ENCODE measurements around the gene MROH9.

MROH9 gene

DNA sequence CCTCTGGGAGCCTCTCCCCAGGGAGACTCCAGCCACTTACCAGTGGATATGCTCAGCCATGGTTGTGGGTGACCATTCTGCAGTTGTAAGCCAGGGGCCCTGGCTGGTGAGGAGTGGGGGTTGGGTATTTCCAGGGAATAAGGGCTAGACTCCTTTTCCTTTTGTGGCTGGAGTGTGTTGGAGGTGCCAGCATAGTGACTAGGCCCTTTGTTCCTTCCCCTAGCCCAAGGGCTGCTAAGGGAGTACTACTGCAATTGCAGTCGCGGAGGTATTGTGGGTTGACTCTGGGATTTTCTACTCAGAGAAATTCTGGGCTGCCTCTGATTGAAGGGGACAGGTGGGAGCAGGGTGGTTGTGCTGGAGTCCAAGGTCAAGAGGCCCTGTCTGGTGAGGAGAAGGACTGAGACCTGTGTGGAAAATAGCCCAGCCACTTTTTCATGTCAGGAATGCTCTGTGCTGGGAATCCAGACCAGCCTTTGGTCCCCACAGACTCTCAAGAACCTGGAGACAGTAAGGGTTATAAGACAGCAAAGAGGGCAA, 43.1 kb downstream of the MROH9 start:
- DNase-seq: no peak

DNA sequence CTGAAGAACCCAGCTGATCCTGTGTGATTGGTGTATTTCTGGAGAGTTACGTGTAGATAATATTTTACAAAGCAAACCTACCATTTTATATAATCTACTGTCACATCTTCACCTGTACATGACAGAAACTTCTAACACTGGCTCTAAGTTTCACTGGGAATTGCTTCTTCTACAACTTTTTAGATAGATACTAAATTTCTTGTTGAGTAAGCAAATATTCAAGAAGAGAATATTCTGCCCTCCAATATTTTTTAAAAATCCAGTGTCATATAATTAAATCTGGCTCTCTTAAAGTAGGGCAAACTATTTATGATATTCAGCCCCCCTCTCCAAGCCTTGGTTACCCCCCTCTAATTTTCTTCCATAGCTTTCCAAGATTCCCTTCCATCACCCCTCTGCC, 50.1 kb downstream of the MROH9 start:
- no peak for DNase-seq

DNA sequence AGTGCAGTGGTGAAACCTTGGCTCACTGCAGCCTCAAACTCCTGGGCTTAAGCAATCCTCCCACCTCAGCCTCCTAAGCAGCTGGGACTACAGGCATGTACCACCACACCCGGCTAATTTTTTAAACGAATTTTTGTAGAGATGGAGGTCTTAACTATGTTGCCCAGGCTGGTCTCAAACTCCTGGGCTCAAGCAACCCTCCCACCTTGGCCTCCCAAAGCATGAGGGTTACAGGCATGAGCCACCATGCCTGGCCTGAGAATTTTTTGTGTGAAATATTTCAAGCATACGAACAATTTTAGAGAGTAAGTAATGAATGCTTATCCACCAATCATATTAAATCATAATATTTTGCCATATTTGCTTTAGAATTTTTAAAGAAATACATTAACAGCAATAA, 51.6 kb downstream of the MROH9 start:
- DNase-seq: no peak

DNA sequence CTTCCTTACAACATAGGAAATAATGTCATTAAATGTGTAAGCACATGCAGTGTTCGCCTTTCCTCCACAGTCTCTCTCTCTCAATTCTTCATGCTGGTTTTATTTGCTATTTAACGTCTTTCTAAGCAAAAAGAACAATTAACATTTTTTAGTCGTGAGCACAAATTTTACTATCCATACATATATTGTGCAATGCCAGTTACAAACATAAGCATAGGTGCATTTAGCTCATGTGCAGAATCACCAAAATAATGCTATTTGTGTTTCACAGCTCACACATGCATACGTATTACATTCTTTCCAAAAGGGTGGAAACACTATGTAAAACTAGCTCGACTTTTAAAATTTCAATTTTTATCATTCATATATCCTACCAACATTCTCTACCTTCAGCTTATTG, 52.1 kb downstream of the MROH9 start:
- no peak for DNase-seq

DNA sequence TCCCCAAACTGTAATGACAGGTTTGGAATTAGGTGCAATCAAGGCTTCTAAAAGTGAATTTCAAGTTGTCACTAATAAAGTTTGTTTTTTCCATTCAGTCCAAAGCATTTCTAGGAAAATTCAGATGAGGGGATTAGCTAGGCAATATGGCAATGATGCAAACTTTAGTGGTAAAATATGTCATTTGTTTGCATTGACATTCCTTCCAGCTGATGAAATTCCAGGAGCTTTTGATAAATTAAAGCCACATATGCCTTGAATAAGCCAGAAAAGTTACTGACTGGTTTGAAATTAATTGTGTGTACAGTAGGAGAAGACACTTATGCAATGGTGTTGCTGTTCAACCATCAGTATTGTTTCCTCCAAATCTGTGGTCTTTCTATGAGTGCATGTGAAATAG, 57.8 kb downstream of the MROH9 start:
- DNase-seq: no peak

DNA sequence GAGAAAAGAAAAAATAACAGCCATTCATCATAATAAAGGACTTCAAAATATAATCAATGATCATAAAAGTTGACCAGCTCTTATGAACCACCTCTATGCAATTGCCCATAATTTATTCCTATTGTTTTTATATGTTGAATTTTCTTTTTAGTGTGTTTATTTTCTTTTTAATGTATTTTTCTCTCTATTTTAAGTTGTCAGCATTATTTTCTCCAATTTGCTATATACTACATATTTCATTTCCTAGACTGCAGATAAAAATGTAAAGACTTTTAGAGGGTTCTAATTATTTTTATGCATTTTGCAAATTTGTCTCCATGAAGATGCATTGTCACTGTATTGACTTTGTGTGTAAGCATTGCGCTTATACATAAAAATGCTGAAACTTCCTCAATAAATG, 58.4 kb downstream of the MROH9 start:
- DNase-seq: no peak

DNA sequence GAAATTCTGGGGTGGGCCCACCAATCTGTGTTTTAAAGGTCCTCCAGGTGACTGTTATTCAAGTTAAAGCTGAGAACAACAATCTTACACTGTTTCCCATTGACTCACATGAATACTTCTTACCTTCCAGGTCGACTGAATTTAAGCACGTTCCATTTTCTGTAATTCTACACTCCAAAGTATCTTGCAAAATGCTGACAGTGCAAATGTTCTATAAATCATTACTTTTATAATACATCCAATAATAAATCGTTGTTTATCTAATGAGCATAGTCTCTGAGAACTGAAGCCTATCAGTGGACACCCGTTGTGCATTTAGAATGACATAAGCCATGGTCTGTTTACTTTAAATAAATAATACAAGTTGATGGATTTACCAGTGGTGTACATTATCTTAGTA, 79.5 kb downstream of the MROH9 start:
- no peak for DNase-seq

DNA sequence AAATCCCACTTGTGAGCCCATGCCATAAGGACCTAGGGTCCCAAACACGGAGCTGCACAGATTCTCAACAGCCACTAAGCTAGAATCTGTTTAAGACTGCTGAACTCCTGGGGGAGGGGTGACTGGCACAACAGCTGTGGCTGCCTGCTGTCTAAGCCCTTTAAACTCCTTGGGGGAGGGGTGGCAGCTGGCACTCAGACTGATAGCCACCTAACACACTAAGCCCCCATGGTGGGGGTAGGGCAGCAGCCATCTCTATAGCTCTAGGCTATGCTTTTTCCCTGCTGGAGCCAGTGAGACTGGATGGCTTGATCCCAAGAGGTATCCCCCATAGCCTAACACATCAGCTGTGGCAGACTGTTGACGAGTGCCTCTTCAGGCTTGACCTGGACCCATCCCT, 82.1 kb downstream of the MROH9 start:
- DNase-seq: no peak

DNA sequence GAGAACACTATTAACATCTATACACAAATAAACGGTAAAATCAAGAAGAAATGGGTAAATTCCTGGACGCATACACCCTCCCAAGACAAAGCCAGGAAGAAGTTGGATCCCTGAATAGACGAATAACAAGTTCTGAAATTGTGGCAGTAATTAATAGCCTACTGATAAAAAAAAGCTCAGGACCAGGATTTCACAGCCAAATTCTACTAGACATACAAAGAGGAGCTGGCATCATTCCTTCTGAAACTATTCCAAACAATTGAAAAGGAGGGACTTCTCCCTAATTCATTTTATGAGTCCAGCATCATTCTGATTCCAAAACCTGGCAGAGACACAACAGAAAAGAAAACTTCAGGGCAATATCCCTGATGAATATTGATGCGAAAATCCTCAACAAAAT, 84.6 kb downstream of the MROH9 start:
- no peak for DNase-seq

DNA sequence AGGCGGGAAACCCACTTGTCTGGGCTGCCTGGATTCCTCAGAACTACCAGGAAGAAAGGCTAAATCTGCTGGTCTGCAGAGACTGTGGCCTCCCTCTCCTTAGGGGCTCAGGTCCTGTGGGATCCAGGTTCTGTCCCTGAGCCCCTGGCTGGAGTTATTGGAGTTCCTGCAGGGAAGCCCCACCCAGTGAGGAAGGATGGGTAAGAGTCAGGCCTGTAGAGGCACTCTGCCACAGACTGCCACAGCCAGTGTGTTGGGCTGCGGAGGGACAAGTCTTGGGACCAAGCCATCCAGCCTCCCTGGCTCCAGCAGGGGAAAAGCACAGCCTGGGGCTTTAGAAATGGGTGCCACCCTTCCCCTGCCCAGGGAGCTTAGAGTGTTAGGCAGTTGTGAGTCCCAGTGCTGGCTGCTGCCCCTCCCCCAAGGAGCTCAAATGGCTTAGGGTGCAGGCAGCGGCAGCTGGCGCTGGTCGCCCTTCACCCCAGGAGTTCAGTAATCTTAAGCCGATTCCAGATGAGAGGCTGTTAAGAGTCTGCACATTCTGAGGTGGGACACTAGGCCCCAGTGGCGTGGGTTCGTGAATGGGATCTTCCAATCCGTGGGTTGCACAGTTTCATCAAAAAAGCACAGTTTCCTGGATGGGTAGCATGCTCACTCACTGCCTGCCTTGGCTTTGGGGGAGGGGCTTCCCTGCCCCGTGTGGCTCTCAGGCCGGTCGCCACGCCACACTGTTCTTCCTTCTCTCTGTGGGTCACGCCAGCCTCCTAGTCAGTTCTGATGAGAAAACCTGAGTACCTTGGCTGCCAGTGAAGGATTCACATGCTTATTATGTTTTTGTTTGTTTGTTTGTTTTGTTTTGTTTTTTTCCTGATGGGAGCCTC, 97.7 kb downstream of the MROH9 start:
- no peak for DNase-seq

DNA sequence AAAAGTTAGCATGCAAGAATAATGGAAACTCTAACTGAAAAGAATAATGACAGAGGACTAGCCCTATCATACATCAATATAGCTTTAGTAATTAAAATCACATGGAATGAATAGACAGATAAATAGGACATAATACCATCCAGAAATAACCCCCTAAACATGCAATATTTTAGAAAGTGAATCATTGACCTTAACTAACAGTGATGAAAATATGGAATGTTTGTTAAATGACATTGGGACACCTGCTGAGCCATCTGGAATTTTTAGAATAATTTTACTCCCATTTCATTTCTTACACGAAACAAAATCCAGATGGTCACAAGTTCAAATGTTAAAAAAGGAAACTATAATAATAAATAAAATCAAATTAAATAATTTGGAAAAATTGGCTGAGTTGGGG, 102.3 kb downstream of the MROH9 start:
- no peak for DNase-seq

DNA sequence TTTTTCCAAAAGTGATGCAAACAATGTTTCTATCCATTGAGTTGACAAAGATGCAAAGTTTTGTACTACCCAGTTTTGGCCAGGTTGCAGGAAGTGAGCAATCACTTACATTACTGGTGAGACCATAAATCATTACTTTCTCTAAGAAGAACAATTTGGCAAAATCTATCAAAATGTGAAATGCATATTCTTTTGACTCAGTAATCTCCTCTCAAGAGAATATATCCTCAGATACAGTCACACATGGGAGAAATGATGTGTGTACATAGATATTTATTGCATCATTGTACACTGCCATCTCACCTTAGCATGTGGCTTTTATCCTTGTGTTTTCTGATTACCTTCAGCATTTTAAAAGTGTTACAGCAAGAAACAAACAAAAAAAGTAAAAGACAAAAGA, 103.0 kb downstream of the MROH9 start:
- no peak for DNase-seq

DNA sequence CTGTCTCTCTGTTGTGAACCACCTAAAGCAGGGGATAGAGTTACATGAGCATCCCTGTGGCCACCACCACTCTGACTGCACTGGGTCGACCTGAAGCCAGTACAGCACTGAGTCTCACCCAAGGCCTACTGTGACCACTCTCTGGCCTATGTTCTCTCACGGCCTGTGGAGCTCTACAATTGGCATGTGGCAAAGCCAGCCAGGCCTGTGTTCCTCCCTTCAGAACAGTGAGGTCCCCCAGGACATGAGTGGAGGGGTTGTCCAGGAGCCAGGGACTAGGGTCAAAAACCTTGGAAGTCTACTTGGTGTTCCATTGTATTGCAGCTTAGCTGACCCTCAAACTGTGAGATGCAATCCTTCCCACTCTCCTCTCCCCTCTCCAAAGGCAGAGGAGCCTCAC, 112.7 kb downstream of the MROH9 start:
- DNase-seq: no peak

DNA sequence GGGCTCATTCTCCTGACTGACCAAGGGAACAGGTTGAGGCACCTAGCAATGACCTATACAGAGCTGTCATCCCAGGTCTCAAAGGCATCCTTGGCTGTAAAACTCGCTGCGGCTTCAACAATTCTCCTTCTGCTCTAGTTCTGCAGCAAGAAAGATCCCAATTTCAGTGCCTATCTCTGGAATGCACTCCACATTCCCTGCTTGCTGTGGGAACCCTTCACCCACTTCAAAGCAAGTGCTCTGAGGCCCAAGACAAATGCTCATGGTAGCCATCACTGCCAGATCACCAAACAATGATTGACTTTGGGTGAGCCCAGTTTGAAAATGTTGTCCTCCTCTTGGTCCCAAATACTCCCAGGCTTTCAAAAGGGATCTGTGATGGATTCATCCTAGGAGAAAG, 117.6 kb downstream of the MROH9 start:
- no peak for DNase-seq

DNA sequence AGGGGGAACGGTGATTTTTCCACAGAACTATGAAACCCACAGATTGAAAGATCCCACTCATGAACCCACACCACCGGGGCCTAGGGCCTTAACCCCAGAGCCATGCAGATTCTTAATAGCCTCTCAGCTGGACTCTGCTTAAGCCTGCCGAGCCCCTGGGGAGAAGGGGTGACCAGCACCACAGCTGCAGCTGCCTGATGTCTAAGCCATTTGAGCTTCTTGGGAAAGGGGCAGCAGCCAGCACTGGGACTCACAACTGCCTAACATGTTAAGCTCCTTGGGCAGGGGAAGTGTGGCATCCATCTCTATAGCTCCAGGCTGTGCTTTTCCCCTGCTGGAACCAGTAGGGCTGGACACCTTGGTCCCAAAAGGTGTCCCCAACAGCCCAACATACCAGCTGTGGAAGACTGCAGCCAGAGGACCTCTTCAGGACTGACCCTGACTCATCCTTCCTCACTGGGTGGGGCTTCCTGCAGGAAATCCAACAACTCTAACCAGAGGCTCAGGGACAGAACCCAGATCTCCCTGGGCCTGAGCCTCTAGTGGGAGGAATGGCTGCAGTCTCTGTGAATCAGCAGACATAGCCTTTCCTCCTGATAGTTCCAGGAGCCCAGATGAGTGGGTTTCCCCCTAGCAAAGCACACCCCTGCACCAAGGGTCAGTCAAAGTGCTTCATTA, 120.8 kb downstream of the MROH9 start:
- DNase-seq: no peak

DNA sequence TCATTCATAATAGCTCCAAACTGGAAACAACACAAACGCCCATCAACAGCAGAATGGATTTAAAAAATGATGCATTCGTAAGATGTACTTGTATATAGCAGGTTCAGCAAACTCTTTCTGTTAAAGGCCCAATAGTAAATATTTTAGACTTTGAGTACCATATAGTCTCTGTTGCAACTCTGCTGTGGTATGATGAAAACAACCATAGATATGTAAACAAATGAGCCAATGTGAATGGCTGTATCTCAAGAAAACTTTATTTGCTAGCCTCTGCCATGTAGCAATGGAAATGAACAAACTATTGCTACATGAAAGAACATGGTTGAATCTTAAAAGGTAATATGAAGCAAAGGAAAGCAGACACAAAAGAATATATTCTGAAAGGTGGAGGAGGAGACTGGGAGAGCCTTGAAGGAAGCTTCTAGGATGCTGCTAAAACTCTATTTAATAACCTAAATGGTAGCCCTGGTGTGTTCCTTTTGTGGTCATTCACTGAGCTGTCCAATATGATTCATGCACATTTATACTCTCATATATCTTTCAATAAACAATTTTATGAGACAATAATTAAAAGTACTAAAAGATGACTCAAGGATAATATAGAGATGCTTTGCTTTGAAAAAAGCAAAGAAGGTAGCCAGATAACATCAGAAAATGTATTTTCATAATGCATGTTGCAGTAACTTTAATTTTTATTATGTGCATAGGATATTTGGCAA, 126.2 kb downstream of the MROH9 start:
- no peak for DNase-seq

DNA sequence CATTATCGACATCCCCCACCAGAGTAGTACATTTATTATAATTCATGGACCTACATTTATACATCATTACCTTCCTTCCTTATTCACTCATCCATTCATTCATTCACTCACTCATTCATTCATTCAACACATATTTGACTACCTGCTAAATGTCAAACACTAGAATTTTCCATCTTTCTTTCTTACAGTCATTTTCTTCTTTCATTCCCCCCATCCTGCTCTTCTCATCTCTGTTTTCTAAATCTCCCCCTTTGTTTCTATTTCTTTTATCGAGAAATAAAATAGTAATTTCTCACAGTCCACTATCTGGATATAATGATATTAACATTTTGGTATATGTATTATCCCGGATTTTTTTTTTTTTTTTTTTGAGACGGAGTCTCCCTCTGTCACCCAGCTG, 127.6 kb downstream of the MROH9 start:
- no peak for DNase-seq

DNA sequence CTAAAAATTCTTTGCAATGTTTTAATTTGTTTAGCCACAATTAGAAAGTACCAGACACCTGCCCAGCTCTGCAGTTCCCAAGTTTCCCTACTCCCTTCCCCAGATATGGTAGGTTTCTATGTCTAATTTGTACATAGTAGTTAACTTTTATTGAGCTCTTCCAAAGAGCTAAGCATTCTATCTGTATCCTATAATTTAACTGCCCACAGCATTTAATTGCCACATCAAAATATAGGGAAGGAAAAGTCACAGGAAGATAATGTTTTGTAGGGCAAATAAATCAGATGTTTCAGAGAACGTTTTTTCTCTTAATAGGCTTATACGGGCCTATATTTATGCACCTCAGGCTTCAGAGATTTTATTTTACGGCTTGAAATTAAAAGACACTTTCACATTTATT, 139.7 kb downstream of the MROH9 start:
- no peak for DNase-seq

DNA sequence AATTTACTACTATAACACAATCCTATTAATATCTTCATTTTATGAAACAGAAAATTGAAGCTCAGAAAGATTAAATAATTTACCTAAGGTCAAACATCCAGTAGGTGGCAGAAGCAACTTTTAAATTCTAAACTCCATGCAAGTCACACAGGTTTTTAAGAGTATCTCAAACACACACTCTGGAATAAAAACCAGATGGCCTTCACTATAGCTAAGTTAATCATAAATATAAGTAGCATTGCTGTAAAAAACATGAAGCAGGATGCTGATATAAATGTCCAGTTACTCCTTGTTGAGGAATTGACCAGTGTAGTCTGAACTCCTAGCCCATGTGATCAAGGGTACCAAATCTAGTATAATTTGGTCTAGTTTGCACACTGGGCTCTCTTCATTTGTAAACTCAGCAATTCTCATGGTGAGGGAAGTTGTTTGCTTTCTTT, 146.0 kb downstream of the MROH9 start:
- no peak for DNase-seq

DNA sequence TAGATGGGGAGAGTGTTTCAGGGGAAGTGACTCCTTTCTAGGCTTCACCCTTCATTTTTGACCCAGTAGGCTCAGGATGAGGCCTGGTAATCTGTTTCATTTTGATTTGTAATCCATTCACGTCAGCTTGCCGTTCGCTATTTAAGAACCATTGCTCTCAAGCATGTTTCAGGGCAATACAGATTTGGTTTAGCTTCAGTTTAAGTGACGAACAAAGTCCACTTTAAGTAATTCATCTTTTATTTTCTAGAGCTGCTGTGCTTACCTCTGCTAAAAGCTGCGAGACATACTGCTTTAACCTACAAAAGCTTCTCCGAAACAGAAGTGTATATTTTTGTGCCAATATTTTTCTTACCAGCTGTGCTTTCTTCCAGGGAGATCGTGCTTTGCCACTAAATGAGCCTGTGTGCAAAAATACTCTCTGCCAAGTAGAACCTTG, 146.4 kb downstream of the MROH9 start:
- no peak for DNase-seq

DNA sequence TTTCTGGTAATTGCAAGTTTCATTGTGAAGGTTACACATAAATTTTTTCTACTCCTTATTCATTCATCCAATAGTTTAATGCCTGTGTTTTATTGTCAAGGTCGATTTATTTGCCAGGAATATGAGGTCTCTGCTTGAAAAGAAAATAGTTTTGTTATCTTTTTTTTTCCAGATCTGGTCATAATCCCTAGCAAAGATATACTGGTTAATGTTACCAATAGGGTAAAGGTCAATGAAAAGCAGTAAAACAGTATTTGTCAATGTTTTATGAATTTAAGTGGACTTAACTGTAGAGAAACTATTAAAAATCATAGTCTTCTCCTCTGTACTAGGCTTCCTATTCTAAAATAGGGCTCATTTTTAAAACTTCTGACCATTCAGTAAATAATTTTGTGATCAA, 147.3 kb downstream of the MROH9 start:
- no peak for DNase-seq

DNA sequence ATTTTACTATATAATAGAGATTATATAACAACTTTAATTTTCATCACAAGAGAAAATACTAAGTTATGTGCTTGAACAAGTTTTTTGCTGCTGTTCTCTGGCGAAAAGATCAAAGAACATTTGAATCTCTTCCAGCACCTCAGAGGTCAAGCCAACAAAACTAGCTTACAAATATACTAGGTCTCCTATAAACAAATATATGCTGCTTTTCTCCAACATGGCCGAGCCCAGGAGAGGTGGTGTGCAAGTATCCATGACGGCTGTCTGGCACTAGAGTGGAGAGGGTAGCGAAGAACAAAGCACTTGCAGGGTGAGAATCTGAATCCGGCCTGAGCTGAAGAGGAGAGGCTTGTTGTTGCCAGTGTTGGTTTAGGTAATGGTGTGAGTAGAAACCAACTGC, 147.9 kb downstream of the MROH9 start:
- DNase-seq: no peak

DNA sequence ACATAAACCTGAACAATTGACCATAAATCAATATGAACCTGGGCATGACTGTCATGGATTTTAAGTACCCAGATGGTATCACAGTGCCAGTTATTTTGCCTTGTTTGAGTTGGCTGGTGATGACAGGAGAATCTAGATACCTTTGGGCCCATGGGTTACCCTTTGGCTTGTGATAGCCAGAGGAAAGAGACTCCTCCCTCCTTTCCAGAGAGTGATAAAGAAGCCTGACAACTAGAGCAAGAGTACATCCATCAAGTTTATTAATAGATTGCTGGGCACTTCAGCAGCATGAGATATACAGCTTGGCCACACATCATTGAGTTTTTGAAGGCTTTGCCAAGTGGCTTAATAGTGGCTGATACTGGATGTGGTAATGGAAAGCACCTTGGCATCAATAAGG, 148.8 kb downstream of the MROH9 start:
- DNase-seq: no peak

DNA sequence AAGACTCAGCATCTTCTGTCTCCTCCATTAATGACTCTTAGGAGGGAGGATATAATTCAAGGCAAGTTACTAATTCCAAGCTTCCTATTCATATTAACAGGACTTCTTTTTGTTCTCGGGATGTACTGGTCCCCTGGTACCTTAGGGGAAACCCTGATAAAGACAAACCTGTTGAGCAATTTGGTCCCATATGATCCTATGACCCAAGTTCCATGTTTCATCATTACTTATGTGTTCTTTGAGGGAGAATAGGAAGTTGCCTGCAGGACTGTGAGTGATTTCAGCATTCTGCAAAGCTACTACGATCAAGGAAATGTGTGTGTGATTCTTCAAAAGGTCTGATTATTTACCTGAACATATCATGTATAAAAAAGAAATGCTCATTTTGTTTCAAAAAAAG, 149.5 kb downstream of the MROH9 start:
- no peak for DNase-seq

Measured in activated CD8-positive, alpha-beta memory T cell treated with anti-CD3 and anti-CD28 coated beads for 24 hours (primary cell).